H54 (cell line): ENCODE measurements around the gene POU3F3.

Source experiments
- DNase-seq: peaks from one replicate; pipeline ENCODE4 v3.0.0; 2011; ENCODE audit warnings: low spot score, mixed read lengths; ENCODE audit not compliant: insufficient read length
- FAIRE-seq: peaks from 3 replicates; lab custom pipeline; 2011; peaks lifted over from hg19 to GRCh38; lab: Jason Lieb, UNC
- POLR2A ChIP-seq: IDR thresholded peaks from 2 replicates; pipeline ENCODE4 v1.6.1; 2011; ENCODE audit warnings: low read depth, mild to moderate bottlenecking, low read length

Gene POU3F3

GRCh38 chr2:104840893-104841585 lies 12.9 kb upstream of the POU3F3 start:
- TF ChIP-seq POLR2A = no peak
- no peak for FAIRE-seq
- DNase-seq = no peak

GRCh38 chr2:104841744-104842143 lies 12.2 kb upstream of the POU3F3 start:
- TF ChIP-seq POLR2A = no peak
- DNase-seq (no peak), FAIRE-seq (no peak)

GRCh38 chr2:104844807-104845551 lies 8.9 kb upstream of the POU3F3 start:
- DNase-seq (no peak), FAIRE-seq (no peak)
- TF ChIP-seq POLR2A = no peak

- TF ChIP-seq POLR2A = no peak
- no peak for FAIRE-seq
- DNase-seq = no peak
These were observed 8.4 kb upstream of the POU3F3 start for GRCh38 chr2:104845552-104845931.

DNA sequence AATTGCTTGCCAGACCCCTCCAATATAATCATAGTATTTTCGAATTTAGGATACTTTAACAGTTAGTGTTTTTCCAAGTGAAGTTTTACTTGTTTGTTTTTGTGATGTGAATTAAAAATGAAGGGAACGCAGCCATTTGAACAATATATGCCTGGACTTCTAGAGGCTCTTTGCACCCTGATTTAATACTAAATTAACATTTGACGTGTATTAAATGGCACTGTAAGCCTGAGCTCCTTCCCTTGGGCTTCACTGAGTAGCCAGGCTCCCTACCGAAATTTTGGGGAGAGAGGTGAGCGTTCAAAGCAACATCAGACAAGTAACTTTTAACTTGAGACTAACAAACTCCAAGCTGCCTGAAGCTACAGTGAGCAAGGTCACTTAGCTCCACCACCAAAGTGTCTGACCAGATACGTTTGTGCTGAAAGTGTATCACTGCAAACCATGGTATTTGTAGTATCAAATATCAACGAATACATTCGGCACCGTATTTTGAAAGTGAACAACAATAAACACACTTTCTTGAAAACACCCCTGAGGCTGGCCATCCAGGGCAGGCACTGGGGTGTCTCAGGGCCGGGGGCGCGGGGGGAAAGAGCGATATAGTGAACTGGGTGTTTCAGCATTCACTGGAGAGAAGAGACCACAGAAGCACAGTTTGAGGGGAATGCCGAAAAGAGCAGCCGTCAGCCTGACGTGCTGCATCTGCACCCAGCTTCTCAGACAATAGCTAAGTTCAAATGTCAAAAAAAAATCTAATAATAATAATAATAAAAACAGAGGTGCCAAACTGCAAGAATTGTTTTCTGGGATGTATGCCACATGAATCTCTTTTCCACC lies 7.7 kb upstream of the POU3F3 start:
- DNase-seq (no peak), FAIRE-seq (no peak)
- no peak for TF ChIP-seq POLR2A

DNA sequence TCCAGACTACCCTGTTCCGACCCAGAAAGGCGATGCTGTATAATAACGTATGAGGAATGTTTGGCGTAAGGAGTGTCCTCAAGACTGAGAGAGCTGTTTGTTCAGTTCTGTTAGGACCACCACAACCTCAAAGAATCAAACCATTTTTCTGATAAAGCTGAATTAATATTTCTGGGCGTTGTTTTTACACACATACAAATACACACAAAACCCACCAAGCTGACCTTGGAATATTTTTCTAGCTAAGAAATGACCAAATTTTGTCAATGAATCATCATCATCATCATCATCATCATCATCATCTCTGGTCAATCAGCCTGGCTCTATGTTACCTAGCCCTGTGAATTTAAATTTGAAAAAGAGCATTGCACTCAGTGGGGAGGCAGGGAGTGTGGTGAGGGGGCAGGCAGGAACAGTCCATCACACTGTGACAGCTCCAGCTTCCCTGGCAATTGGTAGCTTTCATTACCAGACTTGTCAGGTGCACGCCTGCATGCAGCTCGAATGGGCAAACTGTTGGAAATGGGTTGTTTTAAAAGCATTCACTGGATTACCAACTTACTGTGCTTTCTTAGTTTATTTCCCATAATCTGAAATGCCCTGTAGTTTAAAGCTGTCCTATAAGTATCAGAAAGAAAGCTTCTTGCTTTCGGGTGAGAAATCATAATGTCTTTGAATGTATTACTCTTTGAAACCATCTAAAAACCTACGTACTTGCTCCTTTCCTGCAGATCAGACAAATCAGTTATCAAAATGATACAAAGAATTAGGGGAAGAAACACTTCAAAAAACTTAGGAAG lies 6.9 kb upstream of the POU3F3 start:
- TF ChIP-seq POLR2A = no peak
- DNase-seq (no peak), FAIRE-seq (no peak)

- no peak for DNase-seq
- FAIRE-seq = no peak
- TF ChIP-seq POLR2A = no peak
These were observed 6.2 kb upstream of the POU3F3 start for GRCh38 chr2:104847586-104848160.

- no peak for TF ChIP-seq POLR2A
- FAIRE-seq (no peak), DNase-seq (no peak)
These were observed 5.4 kb upstream of the POU3F3 start for GRCh38 chr2:104848526-104848925.

DNA sequence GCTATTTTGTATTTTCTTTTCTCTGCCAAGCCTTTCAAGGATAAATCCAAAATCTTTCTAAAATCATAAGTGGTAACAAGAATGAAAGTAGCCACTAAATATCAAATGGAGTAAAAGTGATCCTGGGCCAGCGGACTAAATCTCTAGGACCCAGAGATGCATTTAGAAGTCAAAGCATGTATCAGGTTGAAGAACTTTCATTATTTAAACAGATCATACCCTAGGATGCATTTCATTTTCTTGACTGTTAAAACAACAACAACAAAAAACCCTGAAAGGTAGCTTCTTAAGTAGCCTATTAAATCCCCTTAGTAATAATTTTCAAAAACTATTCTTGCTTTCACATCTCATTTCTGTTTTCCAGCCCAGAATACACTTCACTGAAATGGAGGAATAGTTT lies 4.8 kb upstream of the POU3F3 start:
- no peak for DNase-seq
- no peak for FAIRE-seq
- no peak for TF ChIP-seq POLR2A

- DNase-seq = peak; percentile 61
- FAIRE-seq = peak; percentile 86
- no peak for TF ChIP-seq POLR2A
These were observed 4.2 kb upstream of the POU3F3 start for GRCh38 chr2:104849618-104850141.

DNA sequence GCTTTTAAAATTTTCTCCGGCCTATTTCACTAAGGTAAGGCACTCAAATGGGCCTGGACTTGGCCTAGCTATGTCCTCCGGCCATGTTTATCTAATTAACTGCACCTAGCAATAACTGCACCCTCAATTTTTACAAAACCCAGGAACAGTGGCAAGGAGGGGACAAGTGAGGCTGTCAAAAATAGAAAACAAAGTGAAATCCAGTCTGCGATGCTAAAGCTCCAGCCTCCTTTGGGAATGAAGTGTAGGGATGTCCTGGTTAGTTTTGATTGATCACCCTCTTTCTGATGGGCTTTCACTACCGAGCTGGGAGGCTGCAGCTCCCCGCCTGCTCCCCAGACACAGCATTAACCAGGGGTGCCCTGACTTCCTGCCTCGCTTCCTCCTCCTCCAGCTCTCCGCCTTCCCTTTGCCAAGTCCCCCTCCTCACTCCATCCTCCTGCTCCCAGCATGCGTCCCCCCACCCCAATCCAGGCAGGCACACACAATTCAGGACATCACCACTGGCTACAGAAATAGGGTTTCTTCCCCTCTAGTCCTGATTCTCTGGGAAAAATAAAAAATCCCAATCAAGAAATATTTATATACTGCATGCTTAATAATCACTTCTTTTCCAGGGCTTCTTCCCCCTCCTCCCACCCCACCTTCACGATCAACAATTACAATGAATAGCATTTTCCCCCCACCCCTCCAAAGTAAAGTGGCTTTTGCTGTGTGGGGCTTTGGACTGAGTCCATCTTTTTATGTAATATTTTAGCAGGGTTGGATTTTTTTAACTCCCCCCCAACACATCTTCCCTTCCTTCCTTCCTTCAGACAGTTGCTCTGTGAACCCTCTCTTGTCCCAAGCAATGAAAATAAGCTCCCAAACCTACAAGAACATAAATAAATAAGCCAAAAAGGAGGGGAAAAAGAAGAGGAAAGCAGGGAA lies 3.3 kb upstream of the POU3F3 start:
- no peak for FAIRE-seq
- no peak for TF ChIP-seq POLR2A
- DNase-seq = no peak
